ENCODE data around the gene AAK1.

DNA sequence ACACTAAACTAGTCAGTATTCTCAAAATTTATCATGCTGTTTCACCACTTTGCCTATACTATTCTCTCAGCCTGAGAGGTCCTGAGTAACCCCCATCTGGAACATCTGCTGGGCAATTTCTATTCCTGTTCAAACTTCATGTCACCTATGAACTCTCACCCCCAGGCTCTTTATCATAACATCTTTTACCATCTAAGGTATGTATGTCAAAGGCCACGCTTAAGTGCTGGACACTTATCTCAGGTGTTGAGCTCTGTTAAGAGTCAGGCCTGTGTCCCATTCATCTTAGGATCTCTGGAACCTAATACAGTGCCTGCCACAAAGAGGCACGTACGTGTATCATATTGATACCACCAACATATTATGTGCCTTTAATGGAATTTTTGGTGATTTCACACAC is 4.9 kb downstream of the AAK1 start:
- TF ChIP-seq EZH2 (IDR thresholded peaks at IDR 0.05), result no peak
- TF ChIP-seq, protein P1, sequence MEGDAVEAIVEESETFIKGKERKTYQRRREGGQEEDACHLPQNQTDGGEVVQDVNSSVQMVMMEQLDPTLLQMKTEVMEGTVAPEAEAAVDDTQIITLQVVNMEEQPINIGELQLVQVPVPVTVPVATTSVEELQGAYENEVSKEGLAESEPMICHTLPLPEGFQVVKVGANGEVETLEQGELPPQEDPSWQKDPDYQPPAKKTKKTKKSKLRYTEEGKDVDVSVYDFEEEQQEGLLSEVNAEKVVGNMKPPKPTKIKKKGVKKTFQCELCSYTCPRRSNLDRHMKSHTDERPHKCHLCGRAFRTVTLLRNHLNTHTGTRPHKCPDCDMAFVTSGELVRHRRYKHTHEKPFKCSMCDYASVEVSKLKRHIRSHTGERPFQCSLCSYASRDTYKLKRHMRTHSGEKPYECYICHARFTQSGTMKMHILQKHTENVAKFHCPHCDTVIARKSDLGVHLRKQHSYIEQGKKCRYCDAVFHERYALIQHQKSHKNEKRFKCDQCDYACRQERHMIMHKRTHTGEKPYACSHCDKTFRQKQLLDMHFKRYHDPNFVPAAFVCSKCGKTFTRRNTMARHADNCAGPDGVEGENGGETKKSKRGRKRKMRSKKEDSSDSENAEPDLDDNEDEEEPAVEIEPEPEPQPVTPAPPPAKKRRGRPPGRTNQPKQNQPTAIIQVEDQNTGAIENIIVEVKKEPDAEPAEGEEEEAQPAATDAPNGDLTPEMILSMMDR (IDR thresholded peaks at IDR 0.05), result no peak

All from neural progenitor cell (in vitro differentiated cells).